ENCODE measurements around the gene CCDC6.
A peak's percentile ranks its signal among the peaks of the same experiment; 100 is the strongest.
"Not testable (repeated sequence)": the region's sequence is repeated elsewhere in the genome, so short reads cannot be mapped to it uniquely, and the experiment has no call there.

The CCDC6 gene

DNA sequence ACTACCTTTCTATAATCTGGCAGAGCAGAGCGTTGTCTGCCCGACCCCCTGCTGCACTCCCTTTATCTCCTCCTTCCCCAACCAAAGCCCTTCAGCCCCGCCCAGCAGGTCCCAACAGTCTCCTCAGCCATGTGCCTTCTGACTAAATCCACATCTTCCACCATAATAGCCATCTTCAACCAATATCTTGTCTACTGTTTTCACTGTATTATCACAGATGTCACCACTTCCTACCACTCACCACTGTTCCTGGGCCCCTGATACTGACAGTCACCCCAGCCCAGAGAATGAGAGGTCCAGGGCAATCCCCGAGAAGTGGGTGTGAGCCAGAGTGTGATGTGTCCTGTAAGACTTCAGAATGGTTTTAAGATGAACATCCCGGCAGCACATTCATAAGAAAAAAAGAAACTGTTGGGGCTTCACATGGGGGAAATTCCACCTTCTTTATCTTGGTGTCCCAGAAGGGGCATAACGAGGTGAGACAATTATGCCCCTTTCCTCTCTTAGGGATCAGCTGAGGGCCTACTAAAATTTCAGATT is 25.3 kb downstream of the CCDC6 start:
- DNase-seq (ENCODE audit: low read depth) = peak; percentile 72

DNA sequence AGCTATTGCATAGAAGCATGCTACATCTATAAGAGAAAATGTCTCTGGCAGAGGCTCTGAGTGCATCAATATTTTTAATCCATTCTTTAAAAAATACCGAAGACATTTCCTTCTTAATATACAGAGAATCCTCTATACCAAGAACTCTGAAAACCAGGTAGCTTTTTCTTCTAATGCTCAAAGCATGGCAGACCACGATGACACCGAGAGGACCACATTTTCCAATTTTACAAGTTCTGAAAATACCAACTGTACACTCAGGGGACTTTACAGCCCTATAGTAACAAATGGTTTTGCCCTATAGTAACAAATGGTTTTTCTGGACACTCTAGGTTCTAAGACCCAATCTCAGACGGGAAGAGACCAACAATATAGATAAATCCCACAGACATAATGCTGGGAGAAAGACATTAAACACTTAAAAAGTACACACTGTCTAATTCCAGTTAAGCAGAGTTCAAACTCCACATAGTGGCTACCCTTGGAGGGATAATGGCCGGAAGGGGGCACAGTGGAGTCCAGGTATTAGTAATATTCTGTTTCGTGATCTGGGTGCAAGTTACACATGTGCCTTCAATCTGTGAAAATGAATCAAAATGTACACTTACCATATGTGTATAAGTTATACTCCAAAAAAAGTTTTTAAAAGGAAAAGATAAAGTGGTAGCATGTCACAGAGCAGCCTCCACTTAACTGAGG is 26.2 kb downstream of the CCDC6 start:
- no peak for DNase-seq (ENCODE audit: low read depth)

- DNase-seq (ENCODE audit: low read depth) = no peak
These were observed 26.9 kb downstream of the CCDC6 start for GRCh38 chr10:59879363-59879913.

DNA sequence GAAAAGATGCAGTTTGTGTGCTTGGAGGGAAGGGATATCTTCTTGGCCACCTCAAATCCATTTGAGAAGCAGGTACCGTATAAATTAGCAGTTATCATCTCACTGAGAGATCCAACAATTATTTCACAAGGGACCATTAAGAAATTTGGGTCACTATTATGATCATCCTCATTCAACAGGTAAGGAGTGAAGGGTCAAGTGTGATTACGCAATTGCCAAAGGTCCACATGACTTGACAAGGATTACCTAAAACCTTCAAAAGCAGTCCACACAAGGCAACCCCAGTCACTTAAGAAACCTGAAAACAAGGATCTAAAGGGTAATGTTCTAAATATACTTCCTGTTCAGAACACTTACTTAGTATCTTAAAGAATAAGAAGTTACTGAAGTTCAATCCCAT is 27.4 kb downstream of the CCDC6 start:
- DNase-seq (ENCODE audit: low read depth) = no peak

DNA sequence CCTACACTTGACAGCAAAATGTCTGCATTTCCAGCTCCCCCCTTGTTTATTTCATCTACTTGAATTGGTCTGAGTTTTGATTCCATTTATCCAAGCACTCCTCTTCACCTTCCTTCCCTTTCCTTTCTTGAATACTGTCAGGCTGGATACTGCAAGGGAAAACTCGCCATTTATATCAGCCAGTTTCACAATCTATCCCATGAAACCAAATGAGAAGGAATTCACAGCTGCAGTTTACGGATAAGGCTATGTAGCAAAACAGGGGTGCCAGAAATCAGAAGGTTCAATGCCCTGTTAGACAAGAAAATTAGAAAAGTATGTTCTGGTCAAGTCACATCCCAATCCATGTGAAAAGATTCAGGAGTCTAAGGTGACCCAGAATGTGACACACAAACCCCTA is 28.1 kb downstream of the CCDC6 start:
- no peak for DNase-seq (ENCODE audit: low read depth)

GRCh38 chr10:59877191-59877671 is 29.1 kb downstream of the CCDC6 start:
- DNase-seq (ENCODE audit: low read depth) = no peak

- DNase-seq (ENCODE audit: low read depth) = no peak
These were observed 29.7 kb downstream of the CCDC6 start for GRCh38 chr10:59876695-59877094.

DNA sequence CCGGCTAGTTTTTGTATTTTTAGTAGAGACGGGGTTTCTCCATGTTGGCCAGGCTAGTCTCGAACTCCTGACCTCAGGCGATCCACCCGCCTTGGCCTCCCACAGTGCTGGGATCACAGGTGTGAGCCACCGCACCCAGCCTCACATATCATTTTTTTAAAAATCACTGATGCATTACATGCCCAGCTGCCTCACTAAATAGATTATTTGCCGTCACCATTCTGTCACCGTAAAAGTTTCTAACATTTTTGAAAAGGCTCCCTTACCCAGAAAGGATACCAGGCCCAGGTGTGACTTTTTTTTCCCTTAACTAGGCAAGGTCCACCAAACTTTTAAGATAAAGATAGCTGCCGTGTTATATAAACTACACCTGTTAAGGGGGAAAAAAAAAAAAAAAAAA is 30.1 kb downstream of the CCDC6 start:
- DNase-seq (ENCODE audit: low read depth) = not testable (repeated sequence)

- DNase-seq (ENCODE audit: low read depth) = no peak
These were observed 32.5 kb downstream of the CCDC6 start for GRCh38 chr10:59873896-59874295.

DNA sequence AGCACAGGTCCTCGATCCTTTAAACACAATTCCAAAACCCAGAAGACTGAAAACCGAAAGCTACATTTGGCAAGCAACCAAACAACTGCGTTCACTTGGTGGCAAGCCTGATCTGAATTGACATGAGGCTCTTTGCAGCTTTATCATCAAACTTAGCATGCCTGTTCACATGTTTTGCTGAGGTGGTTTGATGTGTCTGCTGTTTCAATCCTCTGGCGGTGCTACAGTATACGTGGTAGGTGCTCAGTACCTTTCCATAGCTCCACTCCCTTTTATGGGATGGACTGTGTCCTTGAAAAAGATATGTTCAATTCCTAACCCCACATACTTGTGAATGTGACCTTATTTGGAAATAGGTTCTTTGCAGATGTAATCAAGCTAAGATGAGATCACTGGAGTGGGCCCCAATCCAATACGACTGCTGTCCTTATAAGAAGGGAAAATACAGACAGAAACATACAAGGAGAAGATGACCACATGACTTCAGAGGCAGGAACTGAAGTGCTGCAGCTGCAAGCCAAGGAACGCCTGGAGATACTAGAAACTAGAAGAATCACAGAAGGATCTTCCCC is 33.4 kb downstream of the CCDC6 start:
- no peak for DNase-seq (ENCODE audit: low read depth)

DNA sequence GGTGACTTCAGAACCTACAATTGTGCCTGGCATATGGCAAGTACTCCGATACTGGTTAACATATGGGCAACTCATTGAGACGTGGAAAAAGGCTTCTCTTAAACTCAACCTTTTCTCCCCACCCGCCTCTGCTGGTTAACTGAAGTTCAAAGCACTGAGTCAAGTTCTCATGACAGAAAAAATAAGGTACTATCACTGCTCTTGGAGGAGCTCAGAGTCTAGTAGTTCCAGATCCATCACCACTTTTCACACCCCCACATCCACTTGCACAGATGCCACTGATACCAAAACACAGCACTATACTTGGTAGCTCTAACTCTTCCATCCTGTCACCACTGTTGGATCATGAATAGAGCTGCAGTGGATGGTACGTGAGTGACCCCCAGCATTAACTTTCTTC is 36.2 kb downstream of the CCDC6 start:
- no peak for DNase-seq (ENCODE audit: low read depth)

- no peak for DNase-seq (ENCODE audit: low read depth)
These were observed 36.8 kb downstream of the CCDC6 start for GRCh38 chr10:59869594-59869940.

DNA sequence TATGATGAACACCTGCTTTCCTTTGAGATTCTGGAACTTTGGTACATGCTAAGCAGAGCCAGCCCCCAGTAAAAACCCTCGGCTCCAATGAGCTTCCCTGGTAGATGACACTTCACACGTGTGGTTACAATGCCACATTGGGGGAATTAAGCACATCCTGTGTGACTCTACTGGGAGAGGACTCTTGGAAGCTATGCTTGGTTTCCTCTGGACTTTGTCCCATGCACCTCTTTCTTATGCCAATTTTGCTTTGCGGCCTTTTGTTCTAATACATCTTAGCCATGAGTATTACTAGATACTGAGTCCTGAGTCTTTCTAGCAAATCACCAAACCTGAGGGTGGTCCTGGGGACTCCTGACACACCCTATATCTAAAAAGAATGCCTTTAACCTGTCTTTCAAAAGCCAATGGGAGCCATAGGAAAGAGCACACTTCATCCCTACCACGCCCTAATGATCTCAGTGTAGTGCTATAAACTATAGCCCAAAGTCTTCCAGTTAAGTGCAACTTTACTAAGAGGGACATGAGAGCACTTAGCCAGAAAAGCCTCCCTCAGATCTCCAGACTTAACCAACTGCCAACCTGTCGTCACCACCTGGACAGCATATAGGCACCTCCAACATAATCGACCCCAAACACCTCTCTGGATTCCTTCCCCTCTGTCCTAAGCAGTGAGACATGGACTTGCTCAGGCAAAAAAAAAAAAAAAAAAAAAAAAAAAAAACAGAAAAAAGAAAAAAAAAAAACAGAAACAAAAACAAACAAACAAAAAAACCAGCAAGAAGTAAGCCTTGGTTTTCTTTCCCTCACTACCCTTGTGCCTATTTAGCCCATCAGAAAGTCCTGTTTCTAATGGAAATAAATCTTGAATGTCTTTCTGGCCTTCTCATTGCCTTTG is 37.4 kb downstream of the CCDC6 start:
- no peak for DNase-seq (ENCODE audit: low read depth)

- DNase-seq (ENCODE audit: low read depth) = no peak
These were observed 38.8 kb downstream of the CCDC6 start for GRCh38 chr10:59867590-59867989.

GRCh38 chr10:59865101-59865500 is 41.3 kb downstream of the CCDC6 start:
- DNase-seq (ENCODE audit: low read depth) = no peak

DNA sequence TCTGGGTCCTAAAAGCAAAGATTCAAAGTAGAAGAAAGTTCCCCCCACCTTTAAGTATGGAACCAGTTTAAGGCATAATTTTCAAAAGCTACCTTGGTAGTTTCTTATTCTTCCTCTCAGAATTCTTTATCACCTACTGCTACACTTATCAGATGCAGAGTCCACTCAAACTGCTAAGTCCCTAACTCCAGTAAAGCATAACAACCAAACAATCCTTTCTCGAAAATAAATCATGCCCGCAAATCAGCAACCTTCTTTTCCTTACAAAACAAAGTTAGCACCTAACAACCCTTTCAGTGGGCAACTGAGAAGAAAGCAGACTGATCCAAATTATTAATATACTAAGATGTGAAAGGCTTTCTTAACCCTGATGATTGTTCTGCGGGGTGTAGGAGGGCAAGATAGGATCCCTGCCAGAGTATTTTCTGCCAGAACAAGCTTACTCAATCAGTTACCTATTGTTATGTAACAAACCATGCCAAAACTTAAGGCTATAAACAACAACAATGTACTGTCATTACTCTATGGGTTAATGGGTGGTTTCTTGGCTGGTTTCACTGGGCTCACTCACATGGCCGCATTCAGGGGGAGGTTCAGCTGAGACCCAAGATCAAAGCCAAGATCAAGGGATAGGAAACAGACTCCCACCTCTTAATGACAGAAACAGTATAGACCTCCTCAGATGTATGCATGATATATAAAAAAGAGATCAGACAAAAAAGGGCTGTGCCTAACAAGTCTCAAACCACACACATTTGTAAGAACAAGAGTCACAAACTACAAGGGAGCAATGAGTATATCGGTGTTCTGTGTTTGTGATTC is 42.0 kb downstream of the CCDC6 start:
- DNase-seq (ENCODE audit: low read depth) = no peak

DNA sequence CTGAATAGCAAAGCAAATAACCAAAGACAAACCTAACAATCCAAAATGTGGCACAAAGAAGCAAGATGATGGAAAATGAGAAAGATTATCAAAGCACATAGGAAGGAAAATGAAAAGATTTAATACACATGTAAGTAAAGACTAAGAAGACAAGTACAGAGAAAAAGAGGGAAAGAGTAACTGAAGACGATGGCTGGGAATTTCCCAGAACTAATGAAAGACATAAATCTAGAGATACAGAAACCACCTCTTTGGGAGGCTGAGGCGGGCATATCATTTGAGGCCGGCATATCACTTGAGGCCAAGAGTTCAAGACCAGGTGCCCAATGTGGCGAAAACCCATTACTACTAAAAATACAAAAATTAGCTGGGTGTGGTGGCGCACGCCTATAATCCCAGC is 46.8 kb downstream of the CCDC6 start:
- DNase-seq (ENCODE audit: low read depth) = no peak

GRCh38 chr10:59857921-59858320 is 48.4 kb downstream of the CCDC6 start:
- DNase-seq (ENCODE audit: low read depth) = no peak

DNA sequence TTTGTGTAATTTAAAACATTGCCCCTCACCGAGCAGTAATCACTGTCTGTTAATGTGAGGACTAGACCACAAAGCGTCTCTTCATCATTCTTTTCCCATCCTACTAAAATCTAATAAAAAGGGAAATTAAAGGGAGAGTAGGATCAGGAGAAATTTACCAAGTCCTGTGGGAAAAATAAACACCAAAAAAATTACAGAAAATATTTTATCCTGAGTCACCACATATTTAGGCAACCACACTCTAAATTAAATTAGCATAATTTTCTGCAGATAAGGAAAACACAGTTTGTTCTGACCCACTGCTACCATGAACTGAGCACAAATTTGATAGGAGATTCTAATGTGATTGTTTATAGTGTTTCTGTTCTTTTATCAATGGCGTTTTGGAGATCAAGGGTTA is 49.3 kb downstream of the CCDC6 start:
- no peak for DNase-seq (ENCODE audit: low read depth)

DNA sequence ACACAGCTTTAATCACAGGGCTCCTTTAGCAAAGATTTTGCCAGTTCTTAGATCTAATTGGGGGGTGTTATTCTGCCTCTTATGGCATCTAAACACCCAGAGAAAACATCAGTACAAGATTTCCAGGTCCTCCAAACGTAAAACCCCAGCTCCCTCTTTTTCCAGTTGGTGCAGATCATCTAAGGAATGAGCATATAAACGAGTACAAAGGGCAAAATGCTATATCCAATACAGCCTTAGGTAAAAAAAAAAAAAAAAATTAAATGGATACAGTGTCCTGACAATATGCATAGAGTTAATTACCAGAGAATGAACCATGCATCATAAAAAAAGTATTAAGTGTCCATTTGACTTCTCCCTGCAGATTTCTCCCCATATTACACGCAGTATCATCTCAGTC is 50.3 kb downstream of the CCDC6 start:
- no peak for DNase-seq (ENCODE audit: low read depth)

DNA sequence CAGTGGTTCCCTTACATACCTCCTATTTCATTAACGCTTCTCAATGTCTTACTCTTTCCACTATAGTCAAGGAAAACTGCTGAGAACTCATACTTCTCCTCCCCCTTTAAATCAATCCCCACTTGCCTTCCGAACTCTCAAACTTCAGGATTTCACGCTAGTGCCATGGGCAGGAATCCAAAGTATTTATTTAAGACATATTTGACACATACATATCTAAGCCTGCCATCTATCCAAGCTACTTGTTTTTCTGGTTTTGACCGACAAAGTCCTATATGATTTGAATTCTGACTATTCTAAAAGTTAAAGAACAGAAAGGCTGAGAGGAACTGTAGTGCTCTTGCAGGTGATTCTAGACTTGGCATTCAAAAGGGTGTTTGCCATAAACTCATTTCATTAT is 51.8 kb downstream of the CCDC6 start:
- DNase-seq (ENCODE audit: low read depth) = no peak

DNA sequence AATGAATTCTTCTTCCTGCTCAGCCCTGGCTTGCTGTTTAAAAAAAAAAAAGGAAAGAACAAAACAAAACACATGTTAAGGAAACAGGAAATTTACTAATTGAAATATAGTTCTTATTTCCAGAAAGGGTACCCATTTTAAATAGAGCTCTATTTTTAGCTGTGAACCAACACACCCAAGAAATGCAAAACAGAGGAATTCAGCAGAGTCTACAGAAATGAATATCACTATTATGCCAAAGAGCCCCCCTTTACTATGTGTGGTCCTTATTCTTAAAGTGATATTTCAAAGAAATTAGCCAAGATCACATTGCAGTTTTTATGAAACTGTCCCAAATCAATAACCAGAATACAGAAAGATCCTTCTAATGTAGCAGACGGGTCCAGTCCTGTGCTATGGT is 53.7 kb downstream of the CCDC6 start:
- no peak for DNase-seq (ENCODE audit: low read depth)
